Measurements from ENCODE around the gene LRP2. TPM values are rescaled to one million over a fixed set of nuclear protein-coding genes. Genes with fewer than 3 reads are reported as not detected.

LRP2 gene
- total and polyA plus RNA-seq, 2 of the 4 experiments (the other 2 are of a cell fraction) = not detected

DNA sequence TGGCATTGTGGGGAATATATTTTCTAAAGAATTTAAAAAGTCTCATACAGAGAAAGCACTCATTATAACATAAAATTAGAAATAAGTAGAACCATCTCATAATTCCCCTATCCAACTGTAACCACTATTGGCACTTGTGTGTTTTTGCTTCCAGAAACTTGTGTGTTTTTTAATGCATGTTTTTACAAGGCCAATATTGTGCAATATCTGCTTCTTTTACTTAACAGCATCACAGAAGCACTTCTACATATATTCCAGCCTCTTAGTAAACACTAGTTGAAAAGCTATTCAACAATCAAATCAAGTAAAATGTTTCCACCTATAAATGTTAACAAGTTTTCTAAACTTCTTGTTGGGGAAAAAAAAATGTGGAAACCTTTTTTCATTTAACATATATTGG is 132.7 kb downstream of the LRP2 start:
- Histone ChIP-seq H2AK5ac (ENCODE audit: low read depth, low read length) (no peak overlapping the region), H3K9me1 (ENCODE audit: insufficient read depth, low read length) (no peaks in the 10 kb centered on the region), H2AFZ (replicated peaks; ENCODE audit: low read length, poor library complexity) (no peak overlapping the region), H4K5ac (ENCODE audit: low read depth, low read length) (no peak overlapping the region), H3K4me1 (ENCODE audit: control insufficient read depth, insufficient read depth, low read length) (no peaks in the 10 kb centered on the region), H2BK120ac (ENCODE audit: low read depth, low read length) (no peak overlapping the region), H3K79me1 (ENCODE audit: low read depth in 1 of 2, low read length in 2 of 2) (no peaks in the 10 kb centered on the region), H2BK5ac (ENCODE audit: low read depth, low read length, poor library complexity, severe bottlenecking) (no peak overlapping the region), H3K27ac (ENCODE audit: insufficient read depth, low read length) (no peak overlapping the region), H3K56ac (ENCODE audit: extremely low read depth, insufficient read depth, low read length) (no peak overlapping the region), H3K23ac (ENCODE audit: low read depth, low read length) (no peak overlapping the region), H2BK20ac (ENCODE audit: low read depth, low read length) (no peak overlapping the region), H3K9ac (ENCODE audit: low read depth, low read length) (no peak overlapping the region), H3K4me2 (ENCODE audit: low read depth, low read length) (no peak overlapping the region), H3K4ac (ENCODE audit: low read depth, low read length) (no peak overlapping the region), H4K91ac (ENCODE audit: insufficient read depth, low read depth, low read length) (no peak overlapping the region), H2AK9ac (replicated peaks; ENCODE audit: low read depth, low read length, poor library complexity) (no peak overlapping the region), H2BK15ac (ENCODE audit: low read depth, low read length) (no peak overlapping the region), H3K36me3 (ENCODE audit: control insufficient read depth, insufficient read depth, low read length) (no peaks in the 10 kb centered on the region), H3K9me3 (ENCODE audit: control insufficient read depth, insufficient read depth, low read length) (no peaks in the 10 kb centered on the region; the same call in 1 of the 2 replicates), H3K4me3 (ENCODE audit: insufficient read depth, low read depth, low read length) (no peak overlapping the region), H4K8ac (ENCODE audit: low read depth in 2 of 2, low read length in 2 of 2) (no peak overlapping the region), H3K14ac (replicated peaks; ENCODE audit: low read depth, low read length) (no peak overlapping the region), H4K20me1 (ENCODE audit: insufficient read depth, low read length) (no peaks in the 10 kb centered on the region), H3K18ac (ENCODE audit: low read depth, low read length) (no peak overlapping the region), H3K27me3 (ENCODE audit: control insufficient read depth, insufficient read depth, low read length) (no peaks in the 10 kb centered on the region)
- ATAC-seq (ENCODE audit: low read depth) (no peak), DNase-seq (no peak)
- in situ Hi-C loops (cut with MboI; ENCODE audit: low sequenced_read_pairs) = no loop called here
- BruUV-seq (replicated peaks) = no TSS peak
- dilution Hi-C loops (cut with HindIII; ENCODE audit: low sequenced_read_pairs, unreplicated experiment) = no loop called here
- TF ChIP-seq CEBPB (IDR thresholded peaks at IDR 0.05; ENCODE audit: low read depth, low read length) = peak; percentile 62
- no peak for TF ChIP-seq RCOR1 (IDR thresholded peaks at IDR 0.05; ENCODE audit: insufficient replicate concordance, low read length)
- CTCF ChIA-PET = no interaction called here
- intact Hi-C loops (cut with micrococcal nuclease) = no loop called here
- POLR2A ChIA-PET (ENCODE audit: unreplicated experiment) = no interaction called here
